HG02973 (cell line): ENCODE measurements around the gene PNLIPRP2.

ENCODE experiments used
- ATAC-seq: cut with Tn5 transposase; IDR thresholded peaks from one replicate; pipeline ENCODE4 v1.9.1; 2021; ENCODE audit warnings: moderate library complexity; ENCODE audit not compliant: unreplicated experiment

The PNLIPRP2 gene

GRCh38 chr10:116620423-116621400 lies at the start of gene PNLIPRP2:
TSS of gene PNLIPRP2 (plus strand) at chr10:116620953.
- no peak for ATAC-seq

GRCh38 chr10:116574797-116575196 lies 46.0 kb upstream of the PNLIPRP2 start:
- no peak for ATAC-seq

- ATAC-seq: no peak
Measured at GRCh38 chr10:116587878-116588591, 32.7 kb upstream of the PNLIPRP2 start.

- no peak for ATAC-seq
Measured at GRCh38 chr10:116588995-116589394, 31.8 kb upstream of the PNLIPRP2 start.

- no peak for ATAC-seq
Measured at GRCh38 chr10:116589926-116590325, 30.8 kb upstream of the PNLIPRP2 start.

GRCh38 chr10:116590590-116591444 lies 29.9 kb upstream of the PNLIPRP2 start, which contains the start of gene PNLIPRP1:
TSS of gene PNLIPRP1 (plus strand) at chr10:116590959. CDS start at chr10:116591130, 171 bp downstream.
- ATAC-seq: no peak

- no peak for ATAC-seq
Measured at GRCh38 chr10:116593139-116593740, 27.5 kb upstream of the PNLIPRP2 start.

- no peak for ATAC-seq
Measured at GRCh38 chr10:116594525-116595035, 26.2 kb upstream of the PNLIPRP2 start.

GRCh38 chr10:116596062-116596461 lies 24.7 kb upstream of the PNLIPRP2 start:
- ATAC-seq: no peak

- no peak for ATAC-seq
Measured at GRCh38 chr10:116597543-116597942, 23.2 kb upstream of the PNLIPRP2 start.

GRCh38 chr10:116598329-116598728 lies 22.4 kb upstream of the PNLIPRP2 start:
- no peak for ATAC-seq

- ATAC-seq: no peak
Measured at GRCh38 chr10:116599991-116600390, 20.8 kb upstream of the PNLIPRP2 start.

GRCh38 chr10:116602648-116603400 lies 17.9 kb upstream of the PNLIPRP2 start:
- ATAC-seq: no peak

GRCh38 chr10:116606061-116606483 lies 14.7 kb upstream of the PNLIPRP2 start:
- no peak for ATAC-seq

GRCh38 chr10:116607336-116607735 lies 13.4 kb upstream of the PNLIPRP2 start:
- no peak for ATAC-seq

GRCh38 chr10:116608686-116609594 lies 11.8 kb upstream of the PNLIPRP2 start:
- no peak for ATAC-seq

- ATAC-seq: no peak
Measured at GRCh38 chr10:116610443-116611152, 10.2 kb upstream of the PNLIPRP2 start.

GRCh38 chr10:116611153-116611545 lies 9.6 kb upstream of the PNLIPRP2 start:
- ATAC-seq: no peak
